Pericardium fibroblast (primary cell): ENCODE data around the gene NRSN2. TPM values are rescaled to one million over a fixed set of nuclear protein-coding genes. Genes with fewer than 3 reads are reported as not detected.

Experiments
- total RNA-seq: library from RNA; depleted of rRNA; stranded (reverse); fragments of >200 nt; gene quantifications from 2 replicates; pipeline ENCODE4 v1.2.3, GENCODE V29; 2015

NRSN2 gene
- total RNA-seq = 55.3 and 58.9 TPM in 2 replicates

GRCh38 chr20:346640-347316 lies at the start of gene NRSN2:
NRSN2 (plus strand) TSS chr20:347111; CDS start chr20:349644, 2,533 bp downstream.

DNA sequence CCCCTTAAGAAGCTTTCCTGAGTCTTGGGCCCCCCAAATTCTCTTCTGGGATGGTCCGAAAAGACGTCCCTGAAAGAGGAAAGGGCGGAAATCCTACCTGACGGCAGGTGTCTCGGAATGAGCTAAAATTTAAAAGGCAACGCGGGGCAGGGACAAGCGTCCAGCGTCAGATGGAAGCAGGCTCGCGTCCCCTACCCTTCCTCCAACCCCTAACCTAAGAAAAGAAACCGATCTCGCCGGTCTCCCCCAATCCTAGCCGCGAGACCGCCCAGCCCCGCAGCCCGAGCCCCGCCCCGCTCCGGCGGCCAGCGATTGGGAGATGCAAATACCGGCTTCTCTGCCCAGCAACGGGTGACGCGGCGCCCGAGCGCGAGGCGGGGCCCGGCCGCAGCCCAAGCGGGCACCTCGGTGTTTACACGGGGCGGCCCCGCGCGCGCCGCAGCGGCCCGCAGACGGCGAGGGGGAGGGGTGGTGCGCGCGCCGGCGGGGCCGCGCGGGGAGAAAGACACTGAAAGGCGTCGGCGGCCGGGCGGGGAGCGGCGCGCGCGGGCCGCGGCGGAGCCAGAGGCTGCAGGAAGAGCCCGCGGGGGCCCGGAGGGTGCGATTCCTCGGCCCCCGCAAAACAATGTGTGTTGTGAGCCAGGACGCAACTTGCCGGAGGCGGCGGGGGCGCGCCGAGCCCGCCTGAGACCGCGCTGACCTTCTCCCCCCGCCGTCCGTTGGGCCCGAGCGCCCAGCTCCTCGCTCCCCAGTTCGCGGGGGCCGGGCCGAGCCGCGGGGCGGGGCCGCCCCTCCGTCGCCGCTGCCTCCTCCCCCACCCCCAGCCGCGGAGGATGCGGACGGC lies 21.6 kb upstream of the NRSN2 start, which contains the start of gene SOX12:
Gene SOX12, plus strand, starts transcription at position 508 of the 844 bp plus-strand sequence. CDS start 373 bp downstream, outside the sequence.

Other genes with a start within 250 kb of the NRSN2 start
- gene DEFB126, start 204.5 kb upstream of the NRSN2 start, total RNA-seq = not detected in 2 replicates
- gene DEFB127, start 189.7 kb upstream of the NRSN2 start, total RNA-seq = not detected in 2 replicates
- not detected in 2 replicates for gene DEFB128, start 157.4 kb upstream of the NRSN2 start, total RNA-seq
- not detected in 2 replicates for gene DEFB129, start 119.9 kb upstream of the NRSN2 start, total RNA-seq
- gene DEFB132, start 89.4 kb upstream of the NRSN2 start, total RNA-seq = not detected in 2 replicates
- gene C20orf96, start 56.4 kb upstream of the NRSN2 start, total RNA-seq = 0.51 and 0.93 TPM in 2 replicates
- gene ZCCHC3, start 49.5 kb upstream of the NRSN2 start, total RNA-seq = 25.1 and 34.5 TPM in 2 replicates
- 17.6 and 19.7 TPM in 2 replicates for gene SOX12, start 21.6 kb upstream of the NRSN2 start, total RNA-seq
- gene TRIB3, start 33.6 kb downstream of the NRSN2 start, total RNA-seq = 79.1 and 152 TPM in 2 replicates
- gene RBCK1, start 61.2 kb downstream of the NRSN2 start, total RNA-seq = 117 and 150 TPM in 2 replicates
- gene TBC1D20, start 115.4 kb downstream of the NRSN2 start, total RNA-seq = 36.1 and 38.8 TPM in 2 replicates
- gene CSNK2A1, start 196.7 kb downstream of the NRSN2 start, total RNA-seq = 52.3 and 75.8 TPM in 2 replicates